ENCODE data around the gene IZUMO4.

The IZUMO4 gene

DNA sequence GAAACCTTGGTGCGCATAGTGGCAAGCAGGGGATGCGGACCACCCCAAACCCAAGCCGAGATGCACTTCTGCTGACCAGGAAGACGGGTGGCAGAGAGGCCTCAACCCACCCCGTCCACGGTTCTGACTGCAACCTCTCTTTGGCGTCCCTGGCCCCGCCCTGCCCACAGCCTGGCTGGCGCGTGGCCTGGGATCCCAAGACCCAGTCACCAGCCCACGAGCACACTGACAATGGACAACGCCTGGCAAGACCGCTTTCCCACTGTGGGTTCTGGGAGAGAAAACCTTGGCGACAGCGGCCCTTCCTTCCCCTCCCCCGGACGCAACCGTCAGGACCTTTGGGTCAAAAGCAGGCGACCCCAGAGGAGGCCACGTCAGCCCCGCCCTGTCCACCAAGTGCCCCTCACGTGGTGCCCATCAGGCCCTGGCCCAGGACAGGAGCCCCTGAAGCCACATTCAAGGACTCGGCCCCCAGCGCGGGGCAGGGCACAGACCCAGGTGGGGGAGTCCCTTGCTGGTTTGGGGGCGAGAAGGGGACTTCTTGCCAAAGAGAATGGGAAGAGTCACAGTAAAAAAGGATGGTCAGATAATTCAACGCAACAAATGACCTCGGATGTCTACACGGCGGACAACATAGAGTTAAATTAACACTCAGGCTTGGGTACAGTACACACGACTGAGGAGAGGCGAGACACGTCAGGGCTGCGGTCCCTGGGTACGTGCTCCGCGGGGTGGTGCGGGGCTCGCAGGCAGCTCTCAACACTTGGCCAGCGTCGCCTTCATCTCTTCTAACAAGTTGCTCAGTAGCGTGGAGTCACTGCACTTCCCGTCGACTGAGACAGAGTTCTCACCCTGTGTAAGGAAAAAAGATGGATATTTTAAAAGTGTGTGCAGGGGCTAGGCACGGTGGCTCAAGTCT, 5.0 kb downstream of the IZUMO4 start:
- TF ChIP-seq CTCF (IDR thresholded peaks at IDR 0.05; ENCODE audit: low read depth, low read length, missing control alignments): no peak
- H3K4me3 ChIP-seq (ENCODE audit: low read depth, low read length): no peak overlapping the region
- no peak for DNase-seq (ENCODE audit: low read depth)

DNA sequence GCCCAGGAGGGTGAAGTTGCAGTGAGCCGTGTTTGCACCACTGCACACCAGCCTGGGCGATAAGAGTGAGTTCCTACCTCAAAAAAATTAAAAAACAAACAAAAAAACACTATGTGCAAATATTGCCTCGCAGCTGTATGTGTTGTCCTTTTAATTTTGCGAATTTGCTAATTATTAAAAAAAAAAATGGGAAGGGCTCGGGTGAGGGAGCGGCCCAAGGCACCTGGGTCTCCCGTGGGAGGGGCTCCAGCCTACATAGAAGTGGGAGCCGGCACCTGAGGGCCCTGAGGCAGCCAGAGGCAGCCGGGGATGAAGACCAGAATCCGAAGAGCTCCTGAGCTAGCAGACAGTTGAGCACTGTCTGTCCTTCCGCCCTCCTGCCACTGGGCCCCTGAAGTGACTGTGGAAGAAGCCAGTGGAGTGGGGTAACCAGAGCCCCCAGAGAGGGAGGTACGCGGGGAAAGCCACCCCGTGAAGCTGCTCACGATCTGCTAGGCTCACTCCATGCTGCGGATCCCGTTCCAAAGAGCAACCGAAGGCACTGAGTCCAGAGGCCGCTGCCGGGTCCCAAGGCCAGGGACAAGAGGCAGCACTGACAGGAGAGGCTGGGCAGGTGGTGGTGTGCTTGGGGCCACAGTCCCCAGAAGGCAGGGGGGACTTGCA, 6.5 kb downstream of the IZUMO4 start:
- DNase-seq (ENCODE audit: low read depth): no peak
- no peak for TF ChIP-seq CTCF (IDR thresholded peaks at IDR 0.05; ENCODE audit: low read depth, low read length, missing control alignments)
- no peak overlapping the region for H3K4me3 ChIP-seq (ENCODE audit: low read depth, low read length)

DNA sequence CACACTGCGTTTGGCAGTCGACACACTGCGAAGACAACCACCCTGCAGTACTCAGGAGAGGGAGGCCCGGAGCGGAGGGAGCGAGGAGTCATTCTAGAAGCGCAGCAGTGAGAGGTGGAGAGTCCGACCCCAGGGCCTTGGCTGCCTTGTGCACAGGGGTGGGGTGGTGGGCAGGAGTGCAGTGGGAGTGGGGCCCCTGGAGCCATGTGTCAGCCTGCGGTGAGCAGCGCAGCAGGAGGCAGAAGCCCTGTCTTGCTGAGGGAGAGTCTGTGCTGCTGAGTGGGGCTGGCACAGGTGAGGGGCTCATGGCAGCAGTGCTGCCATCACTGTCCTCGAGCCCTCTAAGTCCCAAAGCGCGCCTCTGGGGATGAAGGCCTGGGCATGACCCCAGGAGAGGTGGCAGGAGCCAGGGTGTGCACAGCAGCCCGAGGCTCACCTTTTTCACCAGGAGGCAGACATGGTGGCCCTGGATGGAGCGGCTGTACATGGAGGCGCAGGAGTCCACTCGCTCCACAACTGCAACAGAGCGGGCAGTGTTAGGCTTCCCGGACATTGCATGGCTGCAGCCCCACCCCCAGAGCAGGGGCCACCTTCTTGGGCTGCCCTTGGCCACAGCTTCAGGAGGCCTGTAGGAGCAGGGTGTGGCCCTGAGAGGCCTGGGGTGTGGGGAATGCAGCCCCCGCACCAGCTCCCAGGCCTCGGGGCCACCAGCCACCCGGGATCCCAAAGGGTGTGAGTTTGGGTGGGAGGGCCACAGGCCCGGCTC, 11.7 kb downstream of the IZUMO4 start:
- no peak for DNase-seq (ENCODE audit: low read depth)
- no peak for TF ChIP-seq CTCF (IDR thresholded peaks at IDR 0.05; ENCODE audit: low read depth, low read length, missing control alignments)

GRCh38 chr19:2109046-2109864, 12.5 kb downstream of the IZUMO4 start:
- no peak for DNase-seq (ENCODE audit: low read depth)
- no peak for TF ChIP-seq CTCF (IDR thresholded peaks at IDR 0.05; ENCODE audit: low read depth, low read length, missing control alignments)
- H3K4me3 ChIP-seq (ENCODE audit: low read depth, low read length): no peak overlapping the region

More for the DNA sequence above, 11.7 kb downstream of the IZUMO4 start:
- H3K4me3 ChIP-seq (ENCODE audit: low read depth, low read length): no peak overlapping the region

DNA sequence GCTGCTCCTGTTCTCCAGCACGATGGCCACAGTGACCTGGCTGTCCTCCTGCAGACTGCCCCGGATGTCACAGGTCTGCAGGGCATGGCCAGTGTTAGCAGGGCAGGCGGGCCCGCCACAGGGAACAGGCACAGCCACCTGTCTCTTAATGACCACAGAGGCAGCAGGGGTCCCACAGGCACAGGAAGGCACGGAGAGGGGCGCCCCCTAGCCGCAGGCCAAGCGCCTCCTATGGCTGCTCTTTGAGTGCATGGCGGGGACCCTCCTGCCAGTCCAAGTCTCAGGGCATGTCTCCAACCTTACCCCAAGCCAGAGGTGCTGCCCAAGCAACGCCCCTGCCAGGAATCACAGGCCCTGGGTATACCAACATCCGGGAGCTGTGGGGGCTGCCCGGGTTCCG, 14.1 kb downstream of the IZUMO4 start:
- no peak for DNase-seq (ENCODE audit: low read depth)
- TF ChIP-seq CTCF (IDR thresholded peaks at IDR 0.05; ENCODE audit: low read depth, low read length, missing control alignments): peak; percentile 53
- H3K4me3 ChIP-seq (ENCODE audit: low read depth, low read length): no peak overlapping the region

- H3K4me3 ChIP-seq (ENCODE audit: low read depth, low read length): no peak overlapping the region
- no peak for DNase-seq (ENCODE audit: low read depth)
- TF ChIP-seq CTCF (IDR thresholded peaks at IDR 0.05; ENCODE audit: low read depth, low read length, missing control alignments): no peak
Observed at GRCh38 chr19:2111425-2111824, 14.7 kb downstream of the IZUMO4 start.
